ENCODE data around the gene MACROD2.

Gene MACROD2

DNA sequence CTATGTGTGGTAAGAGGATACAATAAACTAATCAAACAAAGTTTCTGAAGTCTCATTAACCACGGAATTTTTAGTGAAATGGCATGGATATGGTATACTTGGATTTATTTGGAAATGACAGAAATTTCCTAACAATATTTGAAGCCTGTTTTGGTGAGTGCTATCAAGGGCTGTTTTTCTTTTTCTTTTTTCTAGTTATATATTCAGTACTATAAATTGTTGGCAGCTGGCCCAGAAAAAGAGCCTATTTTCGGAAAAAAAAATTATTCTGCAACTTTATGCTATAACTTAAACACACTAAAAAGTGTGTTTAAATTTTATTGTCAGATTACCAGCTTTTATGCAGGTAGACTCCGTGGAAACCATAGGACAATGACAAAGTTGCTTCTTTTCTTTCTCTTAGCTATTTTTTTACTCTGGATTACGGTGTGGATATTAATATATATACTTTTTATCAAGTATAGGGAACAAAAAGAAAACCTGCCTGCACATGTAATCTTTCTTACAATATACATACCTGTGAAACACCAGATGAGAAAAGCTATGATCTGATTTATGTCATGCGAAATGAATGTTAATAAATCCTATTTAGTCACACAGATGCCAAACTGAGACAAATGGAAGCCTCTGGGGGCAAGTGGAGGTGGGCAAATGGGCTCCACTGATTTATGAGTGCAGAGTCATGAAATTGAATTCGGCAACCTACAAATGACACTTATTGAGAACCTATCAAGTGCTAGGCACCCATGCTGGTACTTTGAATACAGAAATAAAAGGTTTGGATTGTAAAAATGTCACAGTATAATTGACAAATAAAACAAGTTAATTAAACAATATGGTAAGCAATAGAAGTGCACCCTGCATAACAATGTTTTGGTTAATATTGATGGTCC, 1261.6 kb downstream of the MACROD2 start:
- ChIA-PET CTCF (interaction anchor here (0.7 kb wide), 2 partner anchors 635 to 1504 kb away, joined by 3 read pairs; no protein-coding TSS in a partner anchor), POLR2A (no interaction called here)
- H3K27ac ChIP-seq (ENCODE audit: extremely low read depth, low read depth, low read length): no peak overlapping the region
- H3K4me1 ChIP-seq (ENCODE audit: control insufficient read depth, insufficient read depth, low read length): peaks cover 5% of the 10 kb centered on the region; the same call in 1 of the 2 replicates
- TF ChIP-seq ZNF16 (tag by site-specific recombination; IDR thresholded peaks at IDR 0.05; ENCODE audit: low read depth) (no peak), SP7 (tag by site-specific recombination; IDR thresholded peaks at IDR 0.05) (no peak), BCL11B (tag by site-specific recombination; IDR thresholded peaks at IDR 0.05; ENCODE audit: low read depth) (no peak), ZNF335 (tag by site-specific recombination; conservative IDR thresholded peaks at IDR 0.05) (no peak), SCRT2 (tag by site-specific recombination; IDR thresholded peaks at IDR 0.05) (no peak), REPIN1 (tag by site-specific recombination; IDR thresholded peaks at IDR 0.05; ENCODE audit: low read depth) (no peak), EGR2 (tag by site-specific recombination; IDR thresholded peaks at IDR 0.05; ENCODE audit: low read depth) (no peak)
- TF ChIP-seq, protein P1, sequence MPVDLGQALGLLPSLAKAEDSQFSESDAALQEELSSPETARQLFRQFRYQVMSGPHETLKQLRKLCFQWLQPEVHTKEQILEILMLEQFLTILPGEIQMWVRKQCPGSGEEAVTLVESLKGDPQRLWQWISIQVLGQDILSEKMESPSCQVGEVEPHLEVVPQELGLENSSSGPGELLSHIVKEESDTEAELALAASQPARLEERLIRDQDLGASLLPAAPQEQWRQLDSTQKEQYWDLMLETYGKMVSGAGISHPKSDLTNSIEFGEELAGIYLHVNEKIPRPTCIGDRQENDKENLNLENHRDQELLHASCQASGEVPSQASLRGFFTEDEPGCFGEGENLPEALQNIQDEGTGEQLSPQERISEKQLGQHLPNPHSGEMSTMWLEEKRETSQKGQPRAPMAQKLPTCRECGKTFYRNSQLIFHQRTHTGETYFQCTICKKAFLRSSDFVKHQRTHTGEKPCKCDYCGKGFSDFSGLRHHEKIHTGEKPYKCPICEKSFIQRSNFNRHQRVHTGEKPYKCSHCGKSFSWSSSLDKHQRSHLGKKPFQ (tag by site-specific recombination; IDR thresholded peaks at IDR 0.05): no peak
- no peaks in the 10 kb centered on the region for H3K36me3 ChIP-seq (ENCODE audit: control insufficient read depth in 2 of 2, insufficient read depth in 1 of 2, low read length in 2 of 2)
- no peaks in the 10 kb centered on the region for H3K9me3 ChIP-seq (ENCODE audit: control insufficient read depth, insufficient read depth, low read depth, low read length)
- H3K4me3 ChIP-seq (ENCODE audit: low read depth, low read length): no peak overlapping the region

DNA sequence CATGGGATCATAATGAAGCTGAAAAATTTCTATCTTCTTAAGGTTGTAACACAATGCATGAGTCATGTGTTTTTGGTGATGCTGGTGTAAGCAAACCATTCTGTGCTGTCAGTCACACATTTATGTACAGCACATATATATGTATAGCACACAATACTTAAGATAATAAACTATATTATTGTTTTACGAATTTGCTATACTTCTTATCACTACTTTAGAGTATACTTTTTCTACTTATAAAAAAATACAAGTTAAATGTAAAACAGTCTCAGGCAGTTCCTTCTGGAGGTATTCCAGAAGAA, 1262.2 kb downstream of the MACROD2 start:
- H3K27ac ChIP-seq (ENCODE audit: extremely low read depth, low read depth, low read length): no peak overlapping the region
- H3K36me3 ChIP-seq (ENCODE audit: control insufficient read depth in 2 of 2, insufficient read depth in 1 of 2, low read length in 2 of 2): no peaks in the 10 kb centered on the region
- TF ChIP-seq MZF1 (tag by site-specific recombination; IDR thresholded peaks at IDR 0.05; ENCODE audit: borderline replicate concordance): no peak
- TF ChIP-seq ZNF48 (tag by site-specific recombination; IDR thresholded peaks at IDR 0.05): no peak
- TF ChIP-seq ZNF184 (tag by site-specific recombination; IDR thresholded peaks at IDR 0.05): no peak
- TF ChIP-seq ZNF792 (tag by site-specific recombination; IDR thresholded peaks at IDR 0.05): no peak
- no peak for TF ChIP-seq ZNF274 (IDR thresholded peaks at IDR 0.05; ENCODE audit: low read length)
- TF ChIP-seq ZNF274 (tag by site-specific recombination; IDR thresholded peaks at IDR 0.05; ENCODE audit: borderline replicate concordance): no peak
- no peak for TF ChIP-seq ZNF394 (tag by site-specific recombination; IDR thresholded peaks at IDR 0.05; ENCODE audit: borderline replicate concordance)
- no peak for TF ChIP-seq ZNF600 (tag by site-specific recombination; IDR thresholded peaks at IDR 0.05)
- TF ChIP-seq ZNF521 (tag by site-specific recombination; IDR thresholded peaks at IDR 0.05): no peak
- TF ChIP-seq EGR2 (tag by site-specific recombination; IDR thresholded peaks at IDR 0.05; ENCODE audit: low read depth): no peak
- no peak for TF ChIP-seq ZNF157 (tag by site-specific recombination; IDR thresholded peaks at IDR 0.05)
- TF ChIP-seq ZNF2 (tag by site-specific recombination; IDR thresholded peaks at IDR 0.05): no peak
- no peak for TF ChIP-seq ZBTB7A (tag by site-specific recombination; IDR thresholded peaks at IDR 0.05; ENCODE audit: low read depth)
- TF ChIP-seq, protein P2, sequence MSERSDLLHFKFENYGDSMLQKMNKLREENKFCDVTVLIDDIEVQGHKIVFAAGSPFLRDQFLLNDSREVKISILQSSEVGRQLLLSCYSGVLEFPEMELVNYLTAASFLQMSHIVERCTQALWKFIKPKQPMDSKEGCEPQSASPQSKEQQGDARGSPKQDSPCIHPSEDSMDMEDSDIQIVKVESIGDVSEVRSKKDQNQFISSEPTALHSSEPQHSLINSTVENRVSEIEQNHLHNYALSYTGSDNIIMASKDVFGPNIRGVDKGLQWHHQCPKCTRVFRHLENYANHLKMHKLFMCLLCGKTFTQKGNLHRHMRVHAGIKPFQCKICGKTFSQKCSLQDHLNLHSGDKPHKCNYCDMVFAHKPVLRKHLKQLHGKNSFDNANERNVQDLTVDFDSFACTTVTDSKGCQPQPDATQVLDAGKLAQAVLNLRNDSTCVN (tag by site-specific recombination; optimal IDR thresholded peaks at IDR 0.05): no peak
- TF ChIP-seq ZNF791 (tag by site-specific recombination; IDR thresholded peaks at IDR 0.05): no peak
- TF ChIP-seq, protein P3, sequence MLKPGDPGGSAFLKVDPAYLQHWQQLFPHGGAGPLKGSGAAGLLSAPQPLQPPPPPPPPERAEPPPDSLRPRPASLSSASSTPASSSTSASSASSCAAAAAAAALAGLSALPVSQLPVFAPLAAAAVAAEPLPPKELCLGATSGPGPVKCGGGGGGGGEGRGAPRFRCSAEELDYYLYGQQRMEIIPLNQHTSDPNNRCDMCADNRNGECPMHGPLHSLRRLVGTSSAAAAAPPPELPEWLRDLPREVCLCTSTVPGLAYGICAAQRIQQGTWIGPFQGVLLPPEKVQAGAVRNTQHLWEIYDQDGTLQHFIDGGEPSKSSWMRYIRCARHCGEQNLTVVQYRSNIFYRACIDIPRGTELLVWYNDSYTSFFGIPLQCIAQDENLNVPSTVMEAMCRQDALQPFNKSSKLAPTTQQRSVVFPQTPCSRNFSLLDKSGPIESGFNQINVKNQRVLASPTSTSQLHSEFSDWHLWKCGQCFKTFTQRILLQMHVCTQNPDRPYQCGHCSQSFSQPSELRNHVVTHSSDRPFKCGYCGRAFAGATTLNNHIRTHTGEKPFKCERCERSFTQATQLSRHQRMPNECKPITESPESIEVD (tag by site-specific recombination; IDR thresholded peaks at IDR 0.05): no peak
- POLR2A ChIA-PET: no interaction called here
- no peak overlapping the region for H3K4me3 ChIP-seq (ENCODE audit: low read depth, low read length)
- no peaks in the 10 kb centered on the region for H3K9me3 ChIP-seq (ENCODE audit: control insufficient read depth, insufficient read depth, low read depth, low read length)
- CTCF ChIA-PET: interaction anchor here (0.6 to 0.7 kb wide), 2 partner anchors 635 to 698 kb away, joined by 3 read pairs; no protein-coding TSS in a partner anchor
- peaks cover 5% of the 10 kb centered on the region; the same call in 1 of the 2 replicates for H3K4me1 ChIP-seq (ENCODE audit: control insufficient read depth, insufficient read depth, low read length)
